WTC11 (cell line): Measurements from ENCODE around the gene CXCL16. TPM values are rescaled to one million over a fixed set of nuclear protein-coding genes. Genes with fewer than 3 reads are reported as not detected.
"Not testable (repeated sequence)": the region's sequence is repeated elsewhere in the genome, so short reads cannot be mapped to it uniquely, and the experiment has no call there.

Source experiments
- ATAC-seq: fragments of 200-7000 bp; cut with Tn5 transposase; 2 replicates; pipeline ENCODE4 v1.10.0; 2021; ENCODE audit warnings: mild to moderate bottlenecking, moderate library complexity
- CTCF ChIA-PET: fragments of 300-600 bp; sonication (Branson Sonifier 250); formaldehyde crosslinking; loops from one replicate; lab custom pipeline; 2021; ENCODE audit warnings: antibody characterized with exemption; lab: Charles Lee
- POLR2A ChIA-PET: fragments of 350-600 bp; sonication (Branson Sonifier 250); formaldehyde crosslinking; loops from one replicate; lab custom pipeline; 2021; ENCODE audit warnings: antibody characterized with exemption; lab: Charles Lee
- DNase-seq: peaks from one replicate; pipeline ENCODE4 v3.0.0; 2021; ENCODE audit warnings: low spot score
- H3K27ac Mint-ChIP-seq: 2 replicates; pipeline ENCODE4 v1.8.0; 2021; ENCODE audit warnings: mixed read lengths
- H3K27me3 Mint-ChIP-seq: 2 replicates; pipeline ENCODE4 v1.8.0; 2021; ENCODE audit warnings: low read depth, mild to moderate bottlenecking, moderate library complexity, mixed read lengths
- H3K36me3 Mint-ChIP-seq: 2 replicates; pipeline ENCODE4 v1.8.0; 2021; ENCODE audit warnings: mixed read lengths
- H3K4me1 Mint-ChIP-seq: 2 replicates; pipeline ENCODE4 v1.8.0; 2022; ENCODE audit warnings: mixed read lengths
- H3K4me3 Mint-ChIP-seq: 2 replicates; pipeline ENCODE4 v1.8.0; 2021; ENCODE audit warnings: mild to moderate bottlenecking, moderate library complexity, mixed read lengths
- H3K9me3 Mint-ChIP-seq: 2 replicates; pipeline ENCODE4 v1.8.0; 2021; ENCODE audit warnings: mixed read lengths
- AR ChIP-seq: fragments of 250-450 bp; sonication (Bioruptor Pico); IDR thresholded peaks from 2 replicates; pipeline ENCODE4 v1.9.0; 2021; ENCODE audit warnings: mild to moderate bottlenecking
- CREB1 ChIP-seq: sonication (generic); formaldehyde crosslinking; IDR thresholded peaks from 2 replicates; pipeline ENCODE4 v1.8.0; 2023; ENCODE audit warnings: mild to moderate bottlenecking, missing genetic modification reagents
- CREM ChIP-seq: sonication (generic); formaldehyde crosslinking; IDR thresholded peaks from 2 replicates; pipeline ENCODE4 v1.8.1; 2022; ENCODE audit warnings: mild to moderate bottlenecking, missing genetic modification reagents, moderate library complexity
- E2F1 ChIP-seq: sonication (generic); formaldehyde crosslinking; IDR thresholded peaks from 2 replicates; pipeline ENCODE4 v1.8.0; 2022; ENCODE audit warnings: mild to moderate bottlenecking, missing genetic modification reagents
- FOXK1 ChIP-seq: sonication (generic); formaldehyde crosslinking; IDR thresholded peaks from 2 replicates; pipeline ENCODE4 v1.8.0; 2022; ENCODE audit warnings: mild to moderate bottlenecking, moderate library complexity, missing genetic modification reagents
- GABPB1 ChIP-seq: sonication (generic); formaldehyde crosslinking; IDR thresholded peaks from 2 replicates; pipeline ENCODE4 v1.8.1; 2023; ENCODE audit warnings: mild to moderate bottlenecking, missing genetic modification reagents
- GRHL2 ChIP-seq: fragments of 250-450 bp; sonication (Bioruptor Pico); IDR thresholded peaks from 2 replicates; pipeline ENCODE4 v1.8.0; 2022; ENCODE audit warnings: mild to moderate bottlenecking, moderate library complexity; ENCODE audit not compliant: insufficient replicate concordance, severe bottlenecking
- IRF1 ChIP-seq: sonication (generic); formaldehyde crosslinking; IDR thresholded peaks from 2 replicates; pipeline ENCODE4 v1.8.0; 2023; ENCODE audit warnings: missing genetic modification reagents
- IRF2 ChIP-seq: sonication (generic); formaldehyde crosslinking; IDR thresholded peaks from 2 replicates; pipeline ENCODE4 v1.8.0; 2022; ENCODE audit warnings: low read depth, missing genetic modification reagents, borderline replicate concordance
- JUN ChIP-seq: sonication (generic); formaldehyde crosslinking; IDR thresholded peaks from 2 replicates; pipeline ENCODE4 v1.8.0; 2023; ENCODE audit warnings: mild to moderate bottlenecking, missing genetic modification reagents
- KAT7 ChIP-seq: sonication (generic); formaldehyde crosslinking; IDR thresholded peaks from 2 replicates; pipeline ENCODE4 v1.8.1; 2023; ENCODE audit warnings: missing genetic modification reagents, mild to moderate bottlenecking, borderline replicate concordance
- MXD4 ChIP-seq: fragments of 250-450 bp; sonication (Bioruptor Pico); IDR thresholded peaks from 2 replicates; pipeline ENCODE4 v1.8.0; 2021; ENCODE audit warnings: mild to moderate bottlenecking, moderate library complexity, borderline replicate concordance
- NFE2L1 ChIP-seq: sonication (generic); formaldehyde crosslinking; IDR thresholded peaks from 2 replicates; pipeline ENCODE4 v1.8.1; 2023; ENCODE audit warnings: missing genetic modification reagents
- NR3C1 ChIP-seq: sonication (generic); formaldehyde crosslinking; conservative IDR thresholded peaks from 2 replicates; pipeline ENCODE4 v1.8.1; 2023; ENCODE audit warnings: low read depth, mild to moderate bottlenecking, missing genetic modification reagents
- OVOL2 ChIP-seq: fragments of 250-450 bp; sonication (Bioruptor Pico); IDR thresholded peaks from 2 replicates; pipeline ENCODE4 v1.9.0; 2021; ENCODE audit warnings: mild to moderate bottlenecking, borderline replicate concordance
- TCF7 ChIP-seq: sonication (generic); formaldehyde crosslinking; IDR thresholded peaks from 2 replicates; pipeline ENCODE4 v1.8.0; 2022; ENCODE audit warnings: mild to moderate bottlenecking, low read depth, missing genetic modification reagents, moderate library complexity
- TEAD4 ChIP-seq: sonication (generic); formaldehyde crosslinking; IDR thresholded peaks from 2 replicates; pipeline ENCODE4 v1.8.0; 2022; ENCODE audit warnings: mild to moderate bottlenecking, missing genetic modification reagents
- ZMAT4 ChIP-seq: fragments of 250-450 bp; sonication (Bioruptor Pico); IDR thresholded peaks from 2 replicates; pipeline ENCODE4 v1.9.0; 2021; ENCODE audit warnings: mild to moderate bottlenecking
- ZNF512 ChIP-seq: sonication (generic); formaldehyde crosslinking; IDR thresholded peaks from 2 replicates; pipeline ENCODE4 v1.8.1; 2022; ENCODE audit warnings: missing genetic modification reagents, borderline replicate concordance
- total RNA-seq: library from RNA; stranded (reverse); gene quantifications from 3 replicates; pipeline ENCODE4 v1.2.3, GENCODE V29; 2021

Gene CXCL16
- total RNA-seq, 1 experiment from 2014 or later = 3.8 TPM

GRCh38 chr17:4693416-4693815 is 46.3 kb downstream of the CXCL16 start:
- POLR2A ChIA-PET = no interaction called here
- H3K4me3 Mint-ChIP-seq = no peak overlapping the region
- no peaks in the 10 kb centered on the region for H3K4me1 Mint-ChIP-seq
- ATAC-seq (no peak), DNase-seq (no peak)
- H3K27me3 Mint-ChIP-seq = no peaks in the 10 kb centered on the region
- no peak overlapping the region for H3K27ac Mint-ChIP-seq
- CTCF ChIA-PET = no interaction called here
- no peaks in the 10 kb centered on the region for H3K9me3 Mint-ChIP-seq
- TF ChIP-seq MXD4 (CRISPR knock-in tag) (no peak), E2F1 (CRISPR knock-in tag) (no peak), AR (no peak), IRF1 (no peak), NR3C1 (CRISPR knock-in tag) (no peak), ZMAT4 (CRISPR knock-in tag) (no peak), NFE2L1 (no peak), CREM (CRISPR knock-in tag) (no peak), TCF7 (CRISPR knock-in tag) (no peak), JUN (CRISPR knock-in tag) (no peak), KAT7 (no peak), GRHL2 (CRISPR knock-in tag) (no peak), IRF2 (CRISPR knock-in tag) (no peak)
- H3K36me3 Mint-ChIP-seq = peaks cover 53% of the 10 kb centered on the region

GRCh38 chr17:4691686-4692085 is 48.0 kb downstream of the CXCL16 start:
- peaks cover 56% of the 10 kb centered on the region for H3K36me3 Mint-ChIP-seq
- ChIA-PET CTCF (no interaction called here), POLR2A (no interaction called here)
- DNase-seq (no peak), ATAC-seq (no peak)
- no peak for TF ChIP-seq OVOL2 (CRISPR knock-in tag)
- TF ChIP-seq CREB1 (CRISPR knock-in tag) = no peak
- no peak for TF ChIP-seq TEAD4
- H3K27me3 Mint-ChIP-seq = no peaks in the 10 kb centered on the region
- H3K9me3 Mint-ChIP-seq = 0 out of 2 replicates have a peak, but pooled peaks cover 4% of the 10 kb centered on the region
- H3K27ac Mint-ChIP-seq = peak overlapping the region; percentile 1; the same call in 1 of the 2 replicates
- H3K4me1 Mint-ChIP-seq = no peaks in the 10 kb centered on the region
- H3K4me3 Mint-ChIP-seq = no peak overlapping the region

GRCh38 chr17:4690745-4691144 is 49.0 kb downstream of the CXCL16 start:
- DNase-seq (no peak), ATAC-seq (no peak; the same call in 1 of the 2 replicates)
- Mint-ChIP-seq H3K27ac (no peak overlapping the region), H3K4me3 (no peak overlapping the region), H3K4me1 (no peaks in the 10 kb centered on the region), H3K27me3 (no peaks in the 10 kb centered on the region), H3K36me3 (peaks cover 53% of the 10 kb centered on the region), H3K9me3 (0 out of 2 replicates have a peak, but pooled peaks cover 4% of the 10 kb centered on the region)
- TF ChIP-seq FOXK1 (no peak), ZNF512 (CRISPR knock-in tag) (no peak), GABPB1 (CRISPR knock-in tag) (no peak)
- CTCF ChIA-PET = no interaction called here
- POLR2A ChIA-PET = interaction anchor here (0.7 kb wide), 1 partner anchor 114 kb away, joined by 3 read pairs; no protein-coding TSS in a partner anchor

- CTCF ChIA-PET, H3K27me3 Mint-ChIP-seq, H3K27ac Mint-ChIP-seq, POLR2A ChIA-PET, H3K4me3 Mint-ChIP-seq, ATAC-seq, H3K9me3 Mint-ChIP-seq, DNase-seq, H3K4me1 Mint-ChIP-seq: not testable (repeated sequence)
- peaks cover 60% of the 10 kb centered on the region for H3K36me3 Mint-ChIP-seq
Observed at GRCh38 chr17:4689872-4690271, 49.9 kb downstream of the CXCL16 start.

GRCh38 chr17:4683739-4684138 is 56.0 kb downstream of the CXCL16 start:
- ATAC-seq, H3K4me3 Mint-ChIP-seq, H3K27ac Mint-ChIP-seq, DNase-seq, H3K27me3 Mint-ChIP-seq, POLR2A ChIA-PET, H3K9me3 Mint-ChIP-seq, H3K4me1 Mint-ChIP-seq, CTCF ChIA-PET: not testable (repeated sequence)
- H3K36me3 Mint-ChIP-seq = peaks cover 81% of the 10 kb centered on the region
